Testis (tissue), 3 donors: ENCODE measurements around the gene DENND4B. TPM values are rescaled to one million over a fixed set of nuclear protein-coding genes. Genes with fewer than 3 reads are reported as not detected.
"Not testable (repeated sequence)": the region's sequence is repeated elsewhere in the genome, so short reads cannot be mapped to it uniquely, and the experiment has no call there.

Source experiments
- DNase-seq: peaks from one replicate; pipeline ENCODE4 v3.0.0-alpha.2; 2019
- H3K27ac ChIP-seq, 2 donors: fragments of 200-600 bp; sonication (generic); one replicate each; pipeline ENCODE4 v1.5.1; 2019
- H3K27me3 ChIP-seq: fragments of 200-600 bp; sonication (generic); one replicate; pipeline ENCODE4 v1.5.1; 2019
- H3K36me3 ChIP-seq: fragments of 200-600 bp; sonication (generic); one replicate; pipeline ENCODE4 v1.5.1; 2017; ENCODE audit warnings: low read depth; ENCODE audit errors: missing control alignments
- H3K4me1 ChIP-seq: fragments of 200-600 bp; sonication (generic); one replicate; pipeline ENCODE4 v1.5.1; 2019
- H3K4me3 ChIP-seq, 2 donors: fragments of 200-600 bp; sonication (generic); one replicate each; pipeline ENCODE4 v1.5.1; 2017 to 2019
- H3K9me3 ChIP-seq: fragments of 200-600 bp; sonication (generic); one replicate; pipeline ENCODE4 v1.5.1; 2017
- CTCF ChIP-seq, 3 experiments: fragments of 450-650 bp in 2 of 3; fragments of 200-600 bp in 1 of 3; sonication (generic) in 1 of 3; IDR thresholded peaks; one replicate each; pipeline ENCODE4 v1.5.1; 2016 to 2019; ENCODE audit warnings: antibody characterized with exemption in 3 of 3, mild to moderate bottlenecking in 2 of 3, moderate library complexity in 1 of 3
- POLR2A ChIP-seq: fragments of 450-650 bp; IDR thresholded peaks from one replicate; pipeline ENCODE4 v1.6.1; 2017; ENCODE audit warnings: antibody characterized with exemption, mild to moderate bottlenecking, moderate library complexity
- WGBS, 2 donors: methylation state at CpG; one replicate each; pipeline ENCODE4 v1.1.5; 2018; 5-methylcytosine and 5-hydroxymethylcytosine counted together
- intact Hi-C: fragments of 100-400 bp; cut with DNase I; formaldehyde crosslinking; loops from one replicate; pipeline ENCODE4 v1.15.1; 2023; ENCODE audit warnings: low total_unique reads
- polyA plus RNA-seq: library from polyadenylated mRNA; stranded (reverse); fragments of 350-450 nt; fragmentation: Illumina TruSeq; extraction: RNeasy Lipid Tissue Mini Kit (QIAGEN cat#74804); gene quantifications from one replicate; pipeline ENCODE4 v1.2.3, GENCODE V29; 2014; ENCODE audit warnings: low read depth, low replicate concordance; ENCODE audit not compliant: insufficient read depth
- total RNA-seq, 2 donors: library from RNA; depleted of rRNA; stranded (reverse); fragments of >200 nt; gene quantifications; one replicate each; pipeline ENCODE4 v1.2.3, GENCODE V29; 2016

Gene DENND4B
- total and polyA plus RNA-seq, 3 donors from 2014 or later = 25.4 to 59.0 (median 54.5) TPM

DNA sequence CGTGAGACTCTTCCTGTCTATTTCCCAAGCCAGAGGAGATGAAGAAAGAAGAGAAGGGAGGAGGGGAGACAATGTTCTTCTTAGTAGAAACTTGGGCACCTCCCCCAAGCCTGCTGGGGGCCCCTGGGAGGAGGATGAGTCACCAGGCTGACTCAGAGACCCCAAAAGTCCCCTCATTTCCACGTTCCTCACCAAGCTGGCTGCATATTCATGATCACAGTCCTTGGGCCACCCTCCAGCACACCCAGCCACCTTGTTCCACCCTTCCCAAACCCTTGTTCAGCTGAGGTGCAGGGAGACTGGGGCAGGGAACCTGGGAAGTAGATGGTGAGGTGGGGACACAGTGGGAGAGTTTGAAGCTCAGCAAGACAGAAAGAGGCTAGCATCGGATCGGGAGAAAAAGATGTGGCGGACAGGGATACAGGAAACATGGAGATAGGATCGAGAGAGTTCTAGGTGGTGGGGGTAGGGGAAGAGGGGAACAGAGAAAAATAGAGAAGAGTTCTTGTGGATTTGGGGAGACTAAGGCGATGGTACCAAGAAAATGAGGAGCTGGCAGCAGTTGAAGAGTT lies 38.9 kb upstream of the DENND4B start:
- 3 to 7% methylated on average over 7 of the region's 7 CpGs for WGBS, 2 donors
- no peak for TF ChIP-seq CTCF (IDR thresholded peaks at IDR 0.05)
- TF ChIP-seq POLR2A = no peak
- Histone ChIP-seq H3K36me3 (no peaks in the 10 kb centered on the region), H3K27me3 (no peaks in the 10 kb centered on the region), H3K27ac (peak overlapping the region; percentile 92 to 94), H3K4me3 (peak overlapping the region; percentile 60 to 64), H3K9me3 (no peaks in the 10 kb centered on the region), H3K4me1 (peaks cover 20% of the 10 kb centered on the region)
- intact Hi-C loops = no loop called here
- peak; percentile 54 for DNase-seq

DNA sequence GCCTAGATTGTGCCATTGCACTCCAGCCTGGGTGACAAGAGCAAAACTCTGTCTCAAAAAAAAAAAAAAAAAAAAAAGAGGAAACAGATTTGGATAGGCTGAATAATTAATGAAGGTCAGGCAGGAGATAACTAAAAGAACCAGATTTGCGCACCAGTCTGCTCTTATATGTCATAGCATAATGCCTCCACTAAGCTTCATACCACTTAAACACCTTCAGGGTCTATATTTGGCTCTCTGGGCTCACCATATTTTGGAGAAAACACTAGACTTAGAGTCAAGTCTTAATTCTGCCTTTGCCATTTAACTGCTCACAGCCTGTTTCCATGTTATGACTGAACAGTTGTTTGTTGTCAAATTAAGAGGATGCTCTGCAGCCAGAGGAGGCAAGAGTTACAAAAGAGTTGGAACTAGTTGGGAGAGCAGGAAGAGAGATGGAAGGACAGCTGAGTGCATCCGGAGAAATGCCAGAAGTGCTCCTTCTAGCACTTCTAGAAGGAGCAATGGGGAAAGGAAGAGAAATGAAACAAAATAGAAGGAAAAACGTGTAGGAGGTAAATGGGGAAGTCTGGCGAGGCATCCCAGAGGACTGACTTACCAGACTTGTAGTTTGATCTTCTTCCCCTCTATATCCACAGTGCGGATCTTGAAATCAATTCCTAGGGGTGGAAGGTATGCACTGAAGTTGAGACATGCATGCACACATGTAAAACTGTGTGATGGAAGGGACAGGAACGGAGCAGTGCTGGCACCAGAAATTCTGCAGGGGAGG lies 37.8 kb upstream of the DENND4B start:
- intact Hi-C loops = no loop called here
- Histone ChIP-seq H3K4me1 (peaks cover 20% of the 10 kb centered on the region), H3K27me3 (no peaks in the 10 kb centered on the region), H3K4me3 (no peak overlapping the region), H3K36me3 (no peaks in the 10 kb centered on the region), H3K27ac (peak overlapping the region in 1 of 2 donors; percentile 94), H3K9me3 (no peaks in the 10 kb centered on the region)
- no peak for DNase-seq
- 42 to 48% methylated on average over 6 of the region's 6 CpGs for WGBS, 2 donors
- no peak for TF ChIP-seq CTCF (IDR thresholded peaks at IDR 0.05)
- TF ChIP-seq POLR2A = no peak

GRCh38 chr1:153981735-153982134 lies 35.2 kb upstream of the DENND4B start:
- H3K27me3 ChIP-seq, H3K36me3 ChIP-seq, DNase-seq, intact Hi-C loops, H3K4me3 ChIP-seq, H3K27ac ChIP-seq, H3K9me3 ChIP-seq: not testable (repeated sequence)
- peaks cover 15% of the 10 kb centered on the region for H3K4me1 ChIP-seq
- WGBS, 2 donors = 85 to 90% methylated on average over 2 of the region's 2 CpGs

DNA sequence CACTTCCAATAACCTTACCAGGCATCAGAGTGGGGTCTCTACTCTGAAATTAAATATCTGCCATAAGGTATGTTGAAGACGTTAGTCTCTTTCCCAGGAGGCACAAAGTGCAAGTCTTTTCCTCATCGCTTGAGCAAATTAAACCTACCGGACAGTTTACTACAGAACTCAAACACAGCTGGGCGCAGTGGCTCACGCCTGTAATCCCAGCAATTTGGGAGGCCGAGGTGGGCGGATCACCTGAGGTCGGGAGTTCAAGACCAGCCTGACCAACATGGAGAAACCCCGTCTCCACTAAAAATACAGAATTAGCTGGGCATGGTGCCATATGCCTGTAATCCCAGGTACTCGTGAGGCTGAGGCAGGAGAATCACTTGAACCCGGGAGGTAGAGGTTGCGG lies 32.6 kb upstream of the DENND4B start:
- H3K9me3 ChIP-seq, H3K27me3 ChIP-seq, H3K27ac ChIP-seq, H3K36me3 ChIP-seq, H3K4me1 ChIP-seq, intact Hi-C loops, H3K4me3 ChIP-seq, DNase-seq: not testable (repeated sequence)
- 92 to 94% methylated on average over 12 of the region's 12 CpGs for WGBS, 2 donors

GRCh38 chr1:153978274-153978909 lies 31.9 kb upstream of the DENND4B start:
- Histone ChIP-seq H3K36me3 (no peaks in the 10 kb centered on the region), H3K9me3 (no peaks in the 10 kb centered on the region), H3K4me1 (peaks cover 7% of the 10 kb centered on the region), H3K27ac (peak overlapping the region; percentile 88 to 92), H3K4me3 (peak overlapping the region in 1 of 2 donors; percentile 83), H3K27me3 (no peaks in the 10 kb centered on the region)
- WGBS, 2 donors = 37 to 53% methylated on average over 9 of the region's 9 CpGs
- intact Hi-C loops = no loop called here
- no peak for TF ChIP-seq POLR2A
- TF ChIP-seq CTCF (IDR thresholded peaks at IDR 0.05) = no peak
- DNase-seq = no peak
